NCI-H748 treated with DMSO at 0.1 percent for 48 hours (cell line): Measurements from ENCODE around the gene PRR11.
A peak's percentile ranks its signal among the peaks of the same experiment; 100 is the strongest.
"Not testable (repeated sequence)": the region's sequence is repeated elsewhere in the genome, so short reads cannot be mapped to it uniquely, and the experiment has no call there.

ENCODE experiments used
- DNase-seq: peaks from one replicate; lab custom pipeline; 2025; lab: John Stamatoyannopoulos, UW

The PRR11 gene

GRCh38 chr17:59219992-59220327 lies 64.4 kb downstream of the PRR11 start:
- DNase-seq, result no peak

- peak; percentile 92 for DNase-seq
These were observed 65.0 kb downstream of the PRR11 start, which contains the start of gene GDPD1 for GRCh38 chr17:59220328-59221158. TSS of gene GDPD1 (plus strand) at chr17:59220511. CDS start at chr17:59220610, 99 bp downstream.

- no peak for DNase-seq
These were observed 65.8 kb downstream of the PRR11 start for GRCh38 chr17:59221159-59221847.

DNA sequence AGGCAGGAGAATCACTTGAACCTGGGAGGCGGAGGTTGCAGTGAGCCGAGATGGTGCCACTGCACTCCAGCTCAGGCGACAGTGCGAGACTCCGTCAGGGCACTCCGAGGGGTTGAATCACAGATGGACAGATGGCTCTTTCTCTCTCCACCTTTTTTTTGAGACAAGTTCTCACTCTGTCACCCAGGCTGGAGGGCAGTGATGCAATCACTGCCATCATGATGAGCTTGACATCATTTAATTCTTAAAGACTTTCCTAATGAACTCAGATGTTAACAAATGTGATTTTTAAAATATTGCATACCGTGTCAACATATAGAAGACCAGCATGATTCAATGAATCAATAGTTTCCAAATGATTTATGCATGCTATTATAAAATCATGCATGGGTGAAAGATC lies 68.3 kb downstream of the PRR11 start:
- no peak for DNase-seq

DNA sequence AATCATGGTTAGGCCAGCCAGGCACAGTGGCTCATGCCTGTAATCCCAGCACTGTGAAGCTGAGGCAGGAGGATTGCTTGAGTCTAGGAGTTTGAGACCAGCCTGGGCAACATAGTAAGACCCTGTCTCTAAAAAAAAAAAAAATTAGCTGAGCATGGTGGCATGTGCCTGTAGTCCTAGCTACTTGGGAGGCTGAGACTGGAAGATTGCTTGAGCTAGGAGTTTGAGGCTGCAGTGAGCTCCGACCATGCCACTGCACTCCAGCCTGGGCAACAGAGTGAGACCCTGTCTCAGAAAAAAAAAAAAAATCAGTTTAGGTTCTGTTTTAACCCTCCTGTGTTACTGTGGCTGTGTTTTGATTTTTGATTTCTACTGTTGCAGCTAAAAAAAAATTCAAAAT lies 73.0 kb downstream of the PRR11 start:
- DNase-seq, result not testable (repeated sequence)

DNA sequence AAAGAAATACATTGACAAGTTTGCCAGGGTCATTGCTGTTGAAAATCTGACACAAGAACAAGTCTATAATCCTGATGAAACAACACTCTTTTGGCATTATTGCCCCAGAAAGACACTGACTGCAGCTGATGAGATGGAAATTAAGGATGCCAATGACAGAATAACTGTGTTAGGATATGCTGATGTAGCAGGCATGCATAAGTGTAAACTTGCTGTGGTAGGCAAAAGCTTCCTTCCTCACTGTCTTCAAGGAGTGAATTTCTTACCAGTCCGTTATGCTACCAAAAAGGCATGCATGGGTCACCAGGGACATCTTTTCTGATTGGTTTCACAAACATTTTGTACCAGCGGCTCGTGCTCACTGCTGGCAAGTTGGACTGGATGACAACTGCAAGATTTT lies 75.2 kb downstream of the PRR11 start:
- DNase-seq, result no peak

- DNase-seq, result no peak
These were observed 79.1 kb downstream of the PRR11 start for GRCh38 chr17:59234631-59235030.

DNA sequence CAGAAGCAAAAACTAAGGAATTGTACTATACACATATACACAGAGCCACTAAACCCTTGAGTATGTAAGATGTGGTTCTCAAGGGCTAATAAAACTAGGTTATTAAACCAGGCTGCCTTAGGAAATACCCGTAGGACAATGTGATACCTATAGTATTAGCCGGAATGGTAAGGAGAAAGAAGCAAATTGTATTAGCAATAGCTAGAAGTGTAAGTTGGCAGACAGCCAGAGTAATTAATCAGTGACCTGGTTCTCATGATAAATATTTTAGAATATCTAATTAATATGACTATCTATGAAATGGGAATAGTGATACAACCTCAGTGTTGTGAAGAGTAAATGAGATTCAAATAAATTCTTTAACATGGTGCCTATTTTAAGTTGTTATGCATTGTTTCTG lies 83.4 kb downstream of the PRR11 start:
- DNase-seq, result no peak

- DNase-seq, result no peak
These were observed 88.5 kb downstream of the PRR11 start for GRCh38 chr17:59244081-59244480.
